GM19238 (cell line): ENCODE measurements around the gene ATL1.

Experiments used
- DNase-seq: peaks from one replicate; pipeline ENCODE4 v3.0.0; 2011; ENCODE audit warnings: low spot score; ENCODE audit not compliant: insufficient read length

The ATL1 gene

GRCh38 chr14:50559990-50560930 lies at the start of gene ATL1:
ATL1 (plus strand) TSS chr14:50560145; CDS start chr14:50560266, 121 bp downstream.
- DNase-seq, result peak; percentile 23

- no peak for DNase-seq
Observed at GRCh38 chr14:50510157-50510556, 49.8 kb upstream of the ATL1 start.

- DNase-seq, result no peak
Observed at GRCh38 chr14:50512463-50512862, 47.5 kb upstream of the ATL1 start.

GRCh38 chr14:50516091-50516490 lies 43.9 kb upstream of the ATL1 start:
- DNase-seq, result no peak

- DNase-seq, result no peak
Observed at GRCh38 chr14:50520947-50521815, 38.8 kb upstream of the ATL1 start.

- no peak for DNase-seq
Observed at GRCh38 chr14:50521912-50522341, 38.0 kb upstream of the ATL1 start.

- DNase-seq, result no peak
Observed at GRCh38 chr14:50523271-50524041, 36.5 kb upstream of the ATL1 start.

GRCh38 chr14:50524060-50524459 lies 35.9 kb upstream of the ATL1 start:
- no peak for DNase-seq

- no peak for DNase-seq
Observed at GRCh38 chr14:50524731-50525515, 35.0 kb upstream of the ATL1 start.

GRCh38 chr14:50528000-50528399 lies 31.9 kb upstream of the ATL1 start:
- DNase-seq, result no peak

GRCh38 chr14:50529288-50530179 lies 30.4 kb upstream of the ATL1 start:
- DNase-seq, result no peak

- no peak for DNase-seq
Observed at GRCh38 chr14:50530358-50530757, 29.6 kb upstream of the ATL1 start.

GRCh38 chr14:50530794-50531365 lies 29.1 kb upstream of the ATL1 start:
- no peak for DNase-seq

GRCh38 chr14:50531595-50532501 lies 28.1 kb upstream of the ATL1 start:
- no peak for DNase-seq

GRCh38 chr14:50532502-50533240 lies 27.3 kb upstream of the ATL1 start, which contains the start of gene MAP4K5:
MAP4K5 (minus strand) TSS chr14:50532569; CDS start chr14:50532049, 520 bp downstream.
- peak; percentile 87 for DNase-seq

- no peak for DNase-seq
Observed at GRCh38 chr14:50533241-50533705, 26.7 kb upstream of the ATL1 start.

GRCh38 chr14:50533806-50534205 lies 26.1 kb upstream of the ATL1 start:
- no peak for DNase-seq
